ENCODE measurements around the gene SIX3. TPM values are rescaled to one million over a fixed set of nuclear protein-coding genes. Genes with fewer than 3 reads are reported as not detected.

Gene SIX3
- total and polyA plus RNA-seq, 4 experiments from 2014 or later = not detected

DNA sequence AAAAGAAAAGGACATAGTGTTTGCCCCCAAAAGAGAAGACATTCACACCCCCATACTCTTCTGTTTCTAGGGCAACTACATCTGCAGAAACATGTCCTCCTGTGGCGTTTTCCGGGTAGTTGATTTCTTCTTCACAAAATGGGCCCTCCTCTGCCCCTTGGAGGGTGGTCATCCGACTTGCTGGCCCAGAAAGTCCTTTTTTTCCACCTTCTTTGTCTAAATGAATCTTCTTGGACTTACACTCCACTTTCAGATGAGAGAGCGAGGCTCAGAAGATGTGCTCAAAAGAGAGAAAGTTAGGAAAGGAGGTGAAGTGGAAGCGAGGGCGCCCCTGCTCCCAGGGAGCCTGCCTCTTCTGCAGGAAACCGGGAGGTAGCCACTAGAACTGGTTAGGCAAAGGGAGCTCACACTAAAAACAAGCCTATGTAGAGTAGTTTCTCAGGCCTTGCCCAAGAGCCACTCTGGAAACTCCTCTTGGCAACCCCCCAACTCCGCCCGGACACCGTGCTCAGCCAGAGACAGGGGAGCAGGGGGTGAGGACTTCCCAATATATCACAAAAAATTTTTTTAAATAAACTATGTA is 10.2 kb upstream of the SIX3 start:
- Mint-ChIP-seq H3K27me3 (peaks cover 51 to 55% of the 10 kb centered on the region in 2 donors), H3K36me3 (no peaks in the 10 kb centered on the region), H3K9me3 (no peaks in the 10 kb centered on the region), H3K27ac (no peak overlapping the region), H3K4me1 (peaks cover 10 to 40% (median 20%) of the 10 kb centered on the region in 4 donors), H3K4me3 (peak overlapping the region in 2 of 8 donors; percentile 13 to 56)
- Histone ChIP-seq H3K4me1 (ENCODE audit: insufficient read depth, low read length) (peaks cover 8% of the 10 kb centered on the region), H3K9me3 (ENCODE audit: control insufficient read depth in 1 of 2, low read length in 2 of 2) (no peaks in the 10 kb centered on the region), H3K4me3 (ENCODE audit: low read length in 2 of 2) (no peak overlapping the region), H3K27me3 (ENCODE audit: insufficient read depth, low read length) (peaks cover 32% of the 10 kb centered on the region), H3K36me3 (ENCODE audit: insufficient read depth, low read length) (no peaks in the 10 kb centered on the region), H3K27ac (ENCODE audit: low read depth, low read length) (no peak overlapping the region)
- CTCF ChIA-PET (ENCODE audit: partially characterized antibody) = no interaction called here
- intact Hi-C loops (cut with micrococcal nuclease) = no loop called here
- POLR2A ChIA-PET (ENCODE audit: partially characterized antibody) = no interaction called here
- no peak for DNase-seq

DNA sequence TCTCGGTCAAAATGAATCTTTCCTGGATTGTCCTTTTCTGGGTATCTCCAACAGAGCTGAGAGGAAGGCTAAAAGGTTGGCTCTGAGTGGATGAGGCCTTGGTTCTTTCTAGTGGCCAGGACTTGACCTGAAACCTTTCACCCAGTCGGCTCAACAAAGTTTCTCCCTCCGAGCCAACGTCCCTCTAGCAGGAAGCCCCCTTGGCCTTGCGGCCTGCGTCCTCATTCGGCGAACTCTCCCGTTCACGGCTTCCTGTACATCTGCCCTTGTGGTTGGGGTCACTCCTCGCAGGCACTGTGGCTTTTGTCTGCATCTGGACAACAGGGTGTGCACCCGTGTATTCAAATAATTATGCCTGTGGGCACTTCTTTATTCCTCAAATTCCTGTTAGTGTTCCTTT is 9.4 kb upstream of the SIX3 start:
- DNase-seq = no peak
- POLR2A ChIA-PET (ENCODE audit: partially characterized antibody) = no interaction called here
- Mint-ChIP-seq H3K9me3 (no peaks in the 10 kb centered on the region), H3K27ac (no peak overlapping the region), H3K4me3 (no peak overlapping the region), H3K27me3 (peaks cover 56% of the 10 kb centered on the region in 2 donors), H3K36me3 (no peaks in the 10 kb centered on the region), H3K4me1 (peaks cover 14 to 44% (median 23%) of the 10 kb centered on the region in 4 donors)
- CTCF ChIA-PET (ENCODE audit: partially characterized antibody) = no interaction called here
- Histone ChIP-seq H3K4me1 (ENCODE audit: insufficient read depth, low read length) (peaks cover 8% of the 10 kb centered on the region), H3K27me3 (ENCODE audit: insufficient read depth, low read length) (peaks cover 38% of the 10 kb centered on the region), H3K36me3 (ENCODE audit: insufficient read depth, low read length) (no peaks in the 10 kb centered on the region), H3K4me3 (ENCODE audit: low read length in 2 of 2) (no peak overlapping the region), H3K27ac (ENCODE audit: low read depth, low read length) (no peak overlapping the region), H3K9me3 (ENCODE audit: control insufficient read depth in 1 of 2, low read length in 2 of 2) (no peaks in the 10 kb centered on the region)
- intact Hi-C loops (cut with micrococcal nuclease) = no loop called here

DNA sequence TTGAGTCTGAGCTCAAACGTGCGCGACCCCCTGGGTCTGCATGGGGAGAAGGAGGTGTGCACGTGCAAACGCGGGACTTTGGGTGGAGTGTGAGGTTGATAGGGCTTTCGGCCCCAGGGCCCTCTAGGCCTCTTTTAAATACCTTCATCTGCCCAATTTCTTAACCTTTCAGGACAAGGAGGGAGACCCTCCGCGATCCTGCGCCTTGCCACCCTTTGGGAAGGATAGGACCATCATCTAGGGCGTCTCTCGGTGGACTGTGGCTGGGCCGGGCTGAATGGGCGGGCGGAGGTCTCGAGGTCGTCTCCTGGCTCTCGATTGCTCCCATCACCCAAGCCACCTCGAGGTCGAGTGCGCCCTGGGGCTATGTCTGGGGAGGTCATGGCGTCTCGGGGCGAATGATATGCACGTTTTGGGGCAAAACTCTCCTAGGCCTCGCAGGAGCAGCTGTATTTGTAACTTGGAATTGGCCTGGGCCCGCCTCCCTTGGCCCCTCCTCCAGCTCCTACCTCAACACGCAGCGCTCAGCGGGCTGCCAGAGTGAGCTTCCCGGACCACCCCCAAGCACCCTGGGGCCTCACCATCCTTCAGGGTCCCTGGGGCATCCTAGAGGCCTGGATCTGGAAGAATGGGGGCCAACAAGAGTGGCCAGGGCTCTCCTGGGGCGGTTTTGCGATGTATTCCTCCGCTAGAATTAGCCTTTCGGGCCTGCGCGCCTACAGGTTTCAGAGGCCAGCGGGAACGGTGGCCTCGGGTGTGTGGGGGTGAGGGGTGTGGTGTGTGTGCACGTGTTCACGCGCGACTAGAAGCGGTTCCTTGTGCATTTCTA is 8.7 kb upstream of the SIX3 start:
- Mint-ChIP-seq H3K4me1 (peaks cover 16 to 44% (median 23%) of the 10 kb centered on the region in 4 donors), H3K27me3 (peaks cover 52 to 54% of the 10 kb centered on the region in 2 donors), H3K36me3 (no peaks in the 10 kb centered on the region), H3K4me3 (peak overlapping the region in 2 of 8 donors; percentile 33 to 68), H3K9me3 (no peaks in the 10 kb centered on the region), H3K27ac (peak overlapping the region in 1 of 7 donors; percentile 52)
- Histone ChIP-seq H3K27me3 (ENCODE audit: insufficient read depth, low read length) (peaks cover 42% of the 10 kb centered on the region), H3K4me1 (ENCODE audit: insufficient read depth, low read length) (peaks cover 13% of the 10 kb centered on the region), H3K4me3 (ENCODE audit: low read length in 2 of 2) (no peak overlapping the region), H3K36me3 (ENCODE audit: insufficient read depth, low read length) (no peaks in the 10 kb centered on the region), H3K9me3 (ENCODE audit: control insufficient read depth in 1 of 2, low read length in 2 of 2) (no peaks in the 10 kb centered on the region), H3K27ac (ENCODE audit: low read depth, low read length) (no peak overlapping the region)
- intact Hi-C loops (cut with micrococcal nuclease) = no loop called here
- ChIA-PET CTCF (ENCODE audit: partially characterized antibody) (no interaction called here), POLR2A (ENCODE audit: partially characterized antibody) (no interaction called here)
- DNase-seq = no peak

DNA sequence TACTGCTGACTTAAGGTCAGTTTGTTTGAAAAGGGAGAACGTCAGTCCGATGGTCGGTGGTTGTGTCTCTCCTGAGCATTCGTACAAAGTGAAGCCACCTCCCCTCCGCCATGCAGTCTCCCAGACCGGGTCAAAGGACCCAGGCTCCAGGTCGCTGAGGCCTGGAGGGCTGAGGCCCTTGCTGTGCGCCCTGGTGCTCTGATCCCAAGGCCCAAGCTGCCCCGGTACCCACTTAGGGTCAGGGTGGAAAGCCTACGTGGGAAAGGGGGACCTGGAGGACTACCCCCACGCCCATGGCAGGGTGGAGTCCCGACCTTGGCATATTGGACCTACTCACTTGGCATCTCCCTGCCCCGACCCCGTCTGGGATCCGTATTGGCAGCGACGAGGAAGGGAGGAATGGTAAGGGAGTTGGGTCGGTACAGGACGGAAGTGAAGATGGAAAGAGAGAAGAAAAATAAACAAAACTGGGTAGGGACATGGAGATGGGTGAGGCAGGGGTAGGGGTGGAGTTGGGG is 8.0 kb upstream of the SIX3 start:
- H3K27me3 Mint-ChIP-seq = peaks cover 50 to 52% of the 10 kb centered on the region in 2 donors
- CTCF ChIA-PET (ENCODE audit: partially characterized antibody) = no interaction called here
- Histone ChIP-seq H3K36me3 (ENCODE audit: insufficient read depth, low read length) (no peaks in the 10 kb centered on the region), H3K27me3 (ENCODE audit: insufficient read depth, low read length) (peaks cover 49% of the 10 kb centered on the region), H3K27ac (ENCODE audit: low read depth, low read length) (no peak overlapping the region), H3K4me3 (ENCODE audit: low read length in 2 of 2) (no peak overlapping the region), H3K4me1 (ENCODE audit: insufficient read depth, low read length) (peaks cover 20% of the 10 kb centered on the region), H3K9me3 (ENCODE audit: control insufficient read depth in 1 of 2, low read length in 2 of 2) (no peaks in the 10 kb centered on the region)
- H3K27ac Mint-ChIP-seq = no peak overlapping the region
- H3K4me1 Mint-ChIP-seq = peaks cover 15 to 47% (median 23%) of the 10 kb centered on the region in 4 donors
- intact Hi-C loops (cut with micrococcal nuclease) = no loop called here
- H3K4me3 Mint-ChIP-seq = no peak overlapping the region
- no peaks in the 10 kb centered on the region for H3K36me3 Mint-ChIP-seq
- no peak for DNase-seq
- no peaks in the 10 kb centered on the region for H3K9me3 Mint-ChIP-seq
- POLR2A ChIA-PET (ENCODE audit: partially characterized antibody) = no interaction called here

DNA sequence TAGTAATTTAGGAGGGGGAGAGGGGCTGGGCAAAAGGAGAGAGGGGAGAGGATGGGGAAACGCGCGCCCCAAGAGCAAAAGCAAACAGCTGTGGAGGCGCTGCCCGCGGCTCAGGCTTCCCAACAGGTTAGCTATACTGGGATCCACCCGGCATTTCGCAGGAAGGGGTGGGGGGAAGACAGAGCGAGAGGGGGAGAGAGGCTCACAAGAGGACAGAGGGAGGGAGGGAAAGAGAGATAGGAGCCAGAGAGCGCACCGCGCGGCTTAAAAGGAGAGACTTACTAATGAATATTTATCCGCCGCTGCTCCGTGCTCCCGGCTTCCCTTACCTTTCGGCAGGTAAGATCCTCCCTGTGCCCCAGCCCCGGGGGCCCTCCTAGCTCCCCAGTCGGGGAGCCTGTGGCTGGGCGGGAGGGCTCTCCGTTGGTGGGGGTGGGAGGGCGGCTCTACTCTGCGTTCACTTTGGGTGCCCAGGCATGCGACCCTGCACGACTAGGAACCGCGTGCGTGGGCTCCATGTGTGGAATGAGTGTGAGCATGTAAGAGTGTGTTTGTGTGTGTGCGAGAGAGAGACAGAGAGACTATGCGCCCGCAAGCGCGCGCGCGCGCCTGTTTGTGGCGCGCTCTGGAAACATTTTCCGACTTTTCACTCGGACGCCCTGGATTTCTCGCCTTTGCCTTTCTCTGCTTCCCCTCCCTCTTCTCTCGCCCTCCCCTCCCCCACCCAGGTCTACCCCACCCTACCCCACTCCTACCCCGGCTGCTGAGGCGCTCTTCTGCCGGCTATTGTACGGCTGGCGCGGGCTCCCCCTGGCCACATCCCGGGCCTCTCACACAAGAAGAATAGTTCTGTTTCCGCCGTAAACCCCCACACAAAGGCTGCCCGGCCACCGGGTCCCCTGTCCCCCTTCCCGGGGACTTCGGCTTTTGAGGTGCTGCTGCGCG is 7.2 kb upstream of the SIX3 start:
- Histone ChIP-seq H3K4me3 (ENCODE audit: low read length in 2 of 2) (no peak overlapping the region), H3K27ac (ENCODE audit: low read depth, low read length) (no peak overlapping the region), H3K27me3 (ENCODE audit: insufficient read depth, low read length) (peaks cover 49% of the 10 kb centered on the region), H3K36me3 (ENCODE audit: insufficient read depth, low read length) (no peaks in the 10 kb centered on the region), H3K9me3 (ENCODE audit: control insufficient read depth in 1 of 2, low read length in 2 of 2) (no peaks in the 10 kb centered on the region), H3K4me1 (ENCODE audit: insufficient read depth, low read length) (peaks cover 20% of the 10 kb centered on the region)
- Mint-ChIP-seq H3K4me1 (peaks cover 15 to 48% (median 23%) of the 10 kb centered on the region in 4 donors), H3K27me3 (peaks cover 50 to 52% of the 10 kb centered on the region in 2 donors), H3K36me3 (no peaks in the 10 kb centered on the region), H3K4me3 (peak overlapping the region in 1 of 8 donors; percentile 31), H3K9me3 (no peaks in the 10 kb centered on the region), H3K27ac (no peak overlapping the region)
- CTCF ChIA-PET (ENCODE audit: partially characterized antibody) = no interaction called here
- DNase-seq = no peak
- intact Hi-C loops (cut with micrococcal nuclease) = no loop called here
- POLR2A ChIA-PET (ENCODE audit: partially characterized antibody) = no interaction called here

DNA sequence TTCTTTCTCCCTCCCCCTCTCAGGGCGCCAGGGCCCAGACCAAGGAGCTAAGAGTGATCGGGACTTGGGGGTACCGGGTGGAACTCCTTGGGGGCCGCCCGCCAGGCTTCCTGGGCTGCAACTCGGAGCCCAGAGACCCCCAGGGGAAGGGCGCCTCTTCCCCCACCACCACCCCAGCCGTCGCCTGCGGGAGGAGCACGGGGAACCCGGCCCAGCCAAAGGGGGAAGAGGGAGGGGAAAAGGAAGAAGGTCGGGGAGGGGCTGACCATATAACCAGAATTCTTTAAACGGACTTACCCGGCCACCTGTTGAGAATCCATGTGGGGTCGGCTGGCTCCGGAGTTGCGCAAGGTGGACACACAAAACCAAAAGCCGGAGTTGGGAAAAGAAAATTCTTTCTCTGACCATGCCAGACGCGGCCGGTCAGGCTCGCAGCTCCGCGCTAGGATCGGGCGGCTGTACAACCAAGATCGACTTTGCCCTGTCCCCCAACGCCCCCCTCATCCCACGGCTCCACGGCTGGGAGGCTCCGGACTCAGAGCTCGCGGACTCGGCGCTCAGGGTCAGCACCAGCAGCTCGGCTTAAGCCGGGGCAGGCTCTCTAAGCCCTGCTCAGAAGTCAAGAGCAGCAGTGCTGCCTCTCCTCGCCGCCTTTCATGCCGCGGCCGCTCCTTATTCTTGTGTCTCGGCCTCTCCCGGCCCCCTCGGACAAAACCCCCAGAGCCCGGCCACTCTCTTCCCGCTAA is 6.3 kb upstream of the SIX3 start:
- Histone ChIP-seq H3K27ac (ENCODE audit: low read depth, low read length) (no peak overlapping the region), H3K27me3 (ENCODE audit: insufficient read depth, low read length) (peaks cover 45% of the 10 kb centered on the region), H3K4me3 (ENCODE audit: low read length in 2 of 2) (no peak overlapping the region), H3K4me1 (ENCODE audit: insufficient read depth, low read length) (peaks cover 16% of the 10 kb centered on the region), H3K36me3 (ENCODE audit: insufficient read depth, low read length) (no peaks in the 10 kb centered on the region), H3K9me3 (ENCODE audit: control insufficient read depth in 1 of 2, low read length in 2 of 2) (no peaks in the 10 kb centered on the region)
- no peak for DNase-seq
- Mint-ChIP-seq H3K27me3 (peaks cover 54 to 55% of the 10 kb centered on the region in 2 donors), H3K4me3 (no peak overlapping the region), H3K9me3 (no peaks in the 10 kb centered on the region), H3K27ac (no peak overlapping the region), H3K4me1 (peaks cover 14 to 48% (median 24%) of the 10 kb centered on the region in 4 donors), H3K36me3 (no peaks in the 10 kb centered on the region)
- intact Hi-C loops (cut with micrococcal nuclease) = no loop called here
- ChIA-PET CTCF (ENCODE audit: partially characterized antibody) (no interaction called here), POLR2A (ENCODE audit: partially characterized antibody) (no interaction called here)

All from CD4-positive, alpha-beta memory T cell (primary cell).